HT1080 (cell line): ENCODE measurements around the gene NANOS2. TPM values are rescaled to one million over a fixed set of nuclear protein-coding genes. Genes with fewer than 3 reads are reported as not detected.

Experiments
- DNase-seq: peaks from one replicate; pipeline ENCODE4 v3.0.0-alpha.2; 2015; ENCODE audit warnings: low read depth
- total RNA-seq: library from RNA; depleted of rRNA; stranded (reverse); fragments of >200 nt; shearing (Covaris generic); gene quantifications from 2 replicates; pipeline ENCODE4 v1.2.3, GENCODE V29; 2014

The NANOS2 gene
- total RNA-seq, 1 experiment from 2014 or later: not detected

- DNase-seq: no peak
Measured at GRCh38 chr19:45929247-45929646, 14.7 kb upstream of the NANOS2 start.

DNA sequence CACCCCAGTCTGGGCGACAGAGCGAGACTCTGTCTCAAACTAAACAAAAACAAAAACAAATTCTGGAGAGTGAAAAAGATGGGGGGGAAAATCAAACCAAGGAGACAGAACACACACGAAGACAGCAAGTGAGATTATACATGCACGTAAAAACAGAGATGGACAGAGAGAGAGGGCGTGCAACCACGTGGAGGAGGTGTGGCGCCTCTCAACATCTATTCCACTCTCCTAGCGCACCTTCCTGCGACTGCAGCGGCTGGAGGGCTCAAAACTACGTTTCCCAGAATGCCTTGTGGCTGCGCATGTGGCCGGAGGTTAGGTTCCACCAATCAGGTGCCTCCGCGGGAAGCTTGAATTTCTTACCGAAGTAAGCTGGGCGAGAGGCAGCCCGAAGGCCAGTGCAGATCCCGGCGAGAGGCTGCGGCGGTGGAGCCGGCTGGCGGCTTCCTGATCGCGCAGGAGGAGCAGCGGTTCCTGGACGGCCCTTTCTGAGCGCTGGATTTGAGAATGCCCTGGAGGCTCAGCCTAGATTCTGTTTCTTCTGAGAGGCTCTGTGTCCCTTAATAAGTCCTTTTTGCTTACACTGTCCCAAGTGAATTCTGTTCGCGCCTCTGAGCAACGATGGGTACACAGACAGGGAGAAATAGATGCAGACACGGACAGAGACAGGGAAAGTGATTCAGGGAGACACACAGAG lies 13.1 kb upstream of the NANOS2 start:
- DNase-seq: peak; percentile 91

DNA sequence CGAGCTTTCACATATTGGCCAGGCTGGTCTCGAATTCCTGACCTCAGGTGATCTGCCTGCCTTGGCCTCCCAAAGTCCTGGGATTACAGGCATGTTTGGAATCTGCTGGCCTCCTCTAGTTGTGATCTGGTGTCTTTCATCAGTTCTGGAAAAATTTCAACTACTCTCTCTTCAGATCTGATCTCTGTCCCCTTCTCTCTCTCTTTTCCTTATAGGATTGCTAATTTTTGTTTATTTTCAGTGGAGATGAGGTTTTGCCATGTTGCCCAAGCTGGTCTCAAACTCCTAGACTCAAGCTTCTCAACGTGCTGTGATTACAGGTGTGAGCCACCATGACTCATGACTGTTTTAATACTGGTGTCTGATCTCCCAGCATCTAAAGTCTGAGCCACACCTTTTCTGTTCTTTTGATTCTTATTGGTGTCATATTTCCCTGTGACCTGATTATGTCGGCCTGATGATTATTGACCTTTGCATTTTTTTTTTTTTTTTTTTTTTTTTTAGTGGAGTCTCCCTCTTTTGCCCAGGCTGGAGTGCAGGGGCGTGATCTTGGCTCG lies 10.4 kb upstream of the NANOS2 start:
- DNase-seq: no peak

- DNase-seq: no peak
Measured at GRCh38 chr19:45922281-45922680, 7.7 kb upstream of the NANOS2 start.

GRCh38 chr19:45920458-45920857 lies 5.9 kb upstream of the NANOS2 start:
- no peak for DNase-seq

GRCh38 chr19:45919678-45920077 lies 5.1 kb upstream of the NANOS2 start:
- peak; percentile 44 for DNase-seq

GRCh38 chr19:45918721-45919120 lies 4.1 kb upstream of the NANOS2 start:
- DNase-seq: no peak

DNA sequence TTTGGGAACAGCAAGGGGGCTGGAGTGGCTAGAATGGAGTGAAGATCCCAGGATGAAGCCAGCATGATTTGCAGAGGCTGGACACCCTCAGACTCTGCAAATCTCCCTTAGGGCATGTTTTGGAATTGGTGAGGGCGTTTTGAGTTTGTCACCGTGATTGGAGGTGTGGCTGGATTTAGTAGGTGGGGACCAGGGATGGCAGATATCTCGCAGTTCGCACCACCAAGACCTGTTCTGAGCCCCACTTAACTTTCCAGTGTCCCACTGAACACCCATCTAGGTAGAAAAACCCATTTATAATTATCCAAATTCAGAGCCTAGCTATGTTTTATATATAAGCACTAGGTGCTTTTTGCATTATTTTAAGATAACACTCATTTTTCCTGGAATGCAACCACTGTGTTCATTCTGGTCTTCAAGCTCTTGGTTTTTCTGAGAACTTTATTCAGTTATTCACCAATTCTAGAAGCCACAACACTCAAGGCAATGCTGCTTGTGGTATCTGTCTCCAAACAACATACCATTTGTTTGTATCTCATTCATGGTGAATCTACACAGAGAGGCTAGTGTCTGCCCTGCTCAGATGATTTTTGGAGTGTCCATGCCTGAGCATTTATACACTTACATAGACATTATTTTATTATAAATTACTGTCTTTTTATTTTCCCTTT lies 3.0 kb upstream of the NANOS2 start:
- DNase-seq: no peak

DNA sequence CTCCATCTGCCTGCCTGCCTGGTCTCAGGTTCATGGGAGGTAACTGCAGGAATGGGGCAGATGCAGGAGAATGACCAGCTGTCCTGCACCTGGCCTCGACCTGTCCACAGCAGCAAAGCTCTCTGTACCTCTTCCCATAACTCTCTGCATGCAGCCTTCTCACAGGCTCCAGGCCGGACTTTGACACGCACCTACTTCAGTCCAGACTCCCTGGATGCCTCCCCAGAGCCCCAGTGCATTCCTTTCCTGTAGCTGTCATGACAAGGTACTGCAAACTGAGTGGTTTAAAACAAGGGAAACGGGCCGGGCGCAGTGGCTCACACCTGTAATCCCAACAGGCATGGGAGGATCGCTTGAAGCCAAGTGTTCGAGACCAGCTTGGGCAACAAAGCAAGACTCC lies 3.3 kb downstream of the NANOS2 start:
- DNase-seq: no peak

GRCh38 chr19:45908956-45909355 lies 5.6 kb downstream of the NANOS2 start:
- DNase-seq: peak; percentile 36

DNA sequence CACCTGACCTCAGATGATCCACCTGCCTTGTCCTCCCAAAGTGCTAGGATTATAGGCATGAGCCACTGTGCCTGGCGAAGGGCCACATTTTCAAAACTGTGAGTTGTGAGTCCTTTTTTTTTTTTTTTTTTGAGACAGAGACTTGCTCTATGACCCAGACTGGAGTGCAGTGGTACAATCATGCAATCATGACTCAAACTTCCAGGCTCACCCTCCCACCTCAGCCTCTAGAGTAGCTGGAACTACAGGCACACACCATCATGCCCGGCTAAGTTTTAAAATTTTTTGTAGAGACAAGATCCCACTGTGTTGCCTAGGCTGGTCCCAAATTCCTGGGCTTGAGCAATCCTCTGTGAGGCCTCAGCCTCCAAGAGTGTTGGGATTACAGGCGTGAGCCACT lies 8.4 kb downstream of the NANOS2 start:
- DNase-seq: peak; percentile 76

- DNase-seq: no peak
Measured at GRCh38 chr19:45905011-45905410, 9.6 kb downstream of the NANOS2 start.

- DNase-seq: peak; percentile 95
Measured at GRCh38 chr19:45902651-45903625, 11.6 kb downstream of the NANOS2 start.

- DNase-seq: no peak
Measured at GRCh38 chr19:45901912-45902650, 12.5 kb downstream of the NANOS2 start, which contains the start of gene MYPOP. Gene MYPOP, minus strand, starts transcription at chr19:45902613. Its CDS starts 840 bp downstream, at chr19:45901773.

DNA sequence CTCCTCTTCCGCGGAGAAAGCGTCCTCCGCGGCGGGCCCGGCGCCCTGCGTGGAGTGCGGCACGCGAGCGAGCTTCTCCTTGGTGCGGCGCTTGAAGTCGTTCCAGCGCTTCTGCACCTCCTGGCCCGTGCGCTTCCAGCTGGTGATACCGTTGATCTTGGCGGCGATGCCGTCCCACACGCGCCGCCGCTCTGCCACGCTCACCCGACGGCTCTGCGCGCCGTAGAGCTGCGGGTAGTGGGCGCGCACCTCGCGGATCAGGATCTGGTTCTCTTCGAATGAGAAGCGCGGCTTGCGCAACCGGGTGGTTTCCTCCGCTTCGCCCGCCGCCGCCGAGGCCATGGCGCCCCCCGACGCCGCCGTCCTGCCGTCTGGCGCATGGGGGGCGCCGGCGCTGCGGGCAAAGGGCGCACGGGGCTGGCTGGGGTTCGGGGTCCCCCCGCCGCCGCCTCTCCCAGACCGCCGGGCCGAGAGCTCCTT lies 13.1 kb downstream of the NANOS2 start:
- DNase-seq: no peak

DNA sequence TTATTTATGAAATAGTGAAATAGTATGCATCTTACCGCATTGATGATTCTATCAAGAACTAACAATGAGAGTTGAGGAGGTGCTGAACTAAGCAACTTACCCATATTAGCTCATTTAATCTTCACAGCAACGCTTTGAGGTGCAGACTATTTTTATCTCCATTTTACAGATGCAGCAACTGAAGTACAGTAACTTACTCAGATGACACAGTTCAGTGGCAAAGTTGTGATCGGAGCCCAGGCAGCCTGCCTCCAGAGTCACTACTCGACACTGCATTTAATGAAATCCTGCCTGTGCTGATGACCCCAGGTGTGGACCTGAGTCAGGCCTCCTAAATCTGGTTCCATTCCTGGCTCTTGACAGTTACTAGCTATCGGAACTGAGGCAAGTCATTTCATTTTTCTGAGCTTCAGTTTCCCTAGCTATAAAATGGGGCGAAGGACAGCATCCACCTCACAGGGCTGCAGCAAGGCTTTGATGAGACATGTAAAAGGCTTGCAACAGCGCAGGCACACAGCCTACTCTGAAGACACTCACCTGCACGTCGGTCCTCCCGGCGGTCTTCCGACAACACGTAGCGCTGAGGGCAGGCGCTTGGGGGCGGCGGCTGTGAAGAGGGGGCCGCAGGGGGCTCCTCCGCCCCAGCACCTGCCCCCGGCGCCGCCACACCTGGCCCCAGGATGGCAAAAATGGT lies 13.7 kb downstream of the NANOS2 start:
- DNase-seq: no peak

DNA sequence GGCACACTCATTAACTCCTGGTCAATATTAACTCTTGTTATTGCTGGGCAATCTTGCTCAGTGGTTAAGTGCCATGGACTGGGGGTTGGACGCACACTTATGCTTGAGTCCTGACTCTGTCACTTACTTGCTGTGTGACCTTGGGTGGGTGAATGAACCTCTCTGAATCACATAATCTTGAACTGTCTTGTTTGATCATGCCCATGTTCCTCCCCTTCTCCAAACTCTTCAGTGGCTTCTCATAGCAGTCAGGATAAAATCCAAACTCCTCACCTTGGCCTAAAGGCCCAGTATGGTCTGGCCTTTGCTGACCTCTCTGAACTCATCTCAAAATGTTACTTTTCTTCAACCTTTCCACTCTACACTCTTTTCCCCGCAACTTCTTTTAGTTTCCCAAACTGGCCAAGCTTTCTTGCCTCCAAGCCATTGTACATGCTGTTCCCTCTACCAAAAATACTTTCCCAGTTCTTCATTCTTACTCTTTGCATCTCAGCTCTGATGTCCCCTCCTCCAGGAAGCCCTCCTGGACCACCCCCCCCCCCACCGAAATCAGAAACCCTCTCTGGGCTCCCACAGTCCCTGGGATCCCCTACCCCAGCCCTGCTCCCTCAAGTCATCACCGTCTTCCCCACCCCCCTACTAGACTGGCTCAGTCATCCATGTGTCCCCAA lies 14.5 kb downstream of the NANOS2 start:
- no peak for DNase-seq

- DNase-seq: no peak
Measured at GRCh38 chr19:45899253-45899652, 15.3 kb downstream of the NANOS2 start.

GRCh38 chr19:45897261-45897812 lies 17.2 kb downstream of the NANOS2 start:
- no peak for DNase-seq
